NCI-H345 treated with DMSO at 0.1 percent for 48 hours (cell line): ENCODE results near the gene IL6.
"Not testable (repeated sequence)": the region's sequence is repeated elsewhere in the genome, so short reads cannot be mapped to it uniquely, and the experiment has no call there.

ENCODE experiments used
- DNase-seq: peaks from one replicate; lab custom pipeline; 2025; ENCODE audit not compliant: unreplicated experiment; lab: John Stamatoyannopoulos, UW

Gene IL6

GRCh38 chr7:22703978-22704610 lies 22.9 kb upstream of the IL6 start:
- DNase-seq, result not testable (repeated sequence)

DNA sequence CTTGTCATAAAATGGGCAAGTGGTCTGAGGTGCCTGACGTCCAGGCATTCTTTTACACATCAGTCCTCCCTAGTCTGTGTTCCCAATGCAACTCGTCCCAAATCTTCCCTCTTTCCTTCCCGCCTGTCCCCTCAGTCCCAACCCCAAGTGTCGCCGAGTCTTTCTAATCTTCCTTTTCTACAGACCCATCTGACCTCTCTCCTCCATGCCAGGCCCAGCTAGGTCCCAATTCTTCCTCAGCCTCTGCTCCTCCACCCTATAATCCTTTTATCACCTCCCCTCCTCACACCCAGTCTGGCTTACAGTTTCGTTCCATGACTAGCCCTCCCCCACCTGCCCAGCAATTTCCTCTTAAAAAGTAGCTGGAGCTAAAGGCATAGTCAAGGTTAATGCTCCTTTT lies 22.3 kb upstream of the IL6 start:
- not testable (repeated sequence) for DNase-seq

DNA sequence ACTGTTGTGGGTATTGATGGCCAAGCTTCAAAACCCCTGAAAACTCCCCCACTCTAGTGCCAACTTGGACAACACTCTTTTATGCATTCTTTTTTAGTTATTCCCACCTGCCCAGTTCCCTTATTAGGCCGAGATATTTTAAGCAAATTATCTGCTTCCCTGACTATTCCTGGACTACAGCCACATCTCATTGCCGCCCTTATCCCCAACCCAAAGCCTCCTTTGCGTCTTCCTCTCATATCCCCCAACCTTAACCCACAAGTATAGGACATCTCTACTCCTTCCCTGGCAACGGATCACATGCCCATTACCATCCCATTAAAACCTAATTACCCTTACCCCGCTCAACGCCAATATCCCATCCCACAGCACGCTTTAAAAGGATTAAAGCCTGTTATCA lies 21.1 kb upstream of the IL6 start:
- not testable (repeated sequence) for DNase-seq

- DNase-seq, result not testable (repeated sequence)
These were observed 19.8 kb upstream of the IL6 start for GRCh38 chr7:22707026-22707691.

- not testable (repeated sequence) for DNase-seq
These were observed 18.8 kb upstream of the IL6 start for GRCh38 chr7:22708214-22708613.

DNA sequence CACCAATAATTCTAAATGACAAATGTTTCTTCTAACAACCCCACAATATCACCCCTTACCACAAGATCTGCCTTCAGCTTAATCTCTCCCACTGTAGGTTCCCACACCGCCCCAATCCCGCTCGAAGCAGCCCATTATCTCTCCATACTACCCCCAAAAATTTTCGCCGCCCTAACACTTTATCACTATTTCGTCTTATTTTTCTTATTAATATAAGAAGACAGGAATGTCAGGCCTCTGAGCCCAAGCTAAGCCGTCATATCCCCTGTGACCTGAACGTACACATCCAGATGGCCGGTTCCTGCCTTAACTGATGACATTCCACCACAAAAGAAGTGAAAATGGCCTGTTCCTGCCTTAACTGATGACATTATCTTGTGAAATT lies 18.3 kb upstream of the IL6 start:
- not testable (repeated sequence) for DNase-seq

GRCh38 chr7:22709062-22709829 lies 17.8 kb upstream of the IL6 start:
- DNase-seq, result not testable (repeated sequence)

GRCh38 chr7:22709857-22710256 lies 17.1 kb upstream of the IL6 start:
- no peak for DNase-seq

GRCh38 chr7:22712999-22713398 lies 14.0 kb upstream of the IL6 start:
- DNase-seq, result no peak

DNA sequence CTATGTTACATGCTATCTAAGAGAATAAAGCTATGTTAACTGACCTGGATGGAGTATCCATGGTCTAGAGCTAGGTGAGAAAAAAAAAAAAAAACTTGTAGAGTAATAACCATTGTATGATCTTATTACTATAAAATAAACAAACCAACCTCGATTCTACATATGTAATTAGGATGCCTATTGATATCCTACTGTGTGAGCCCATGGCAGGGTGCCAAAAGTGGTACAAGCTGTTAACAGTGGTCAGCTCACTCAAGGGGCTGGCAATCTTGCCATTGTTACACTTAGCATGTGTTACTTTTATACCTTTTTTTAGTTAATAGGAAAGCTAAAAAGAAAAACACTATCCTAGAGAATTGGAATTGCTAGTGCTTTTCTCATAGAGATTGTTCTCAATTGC lies 13.5 kb upstream of the IL6 start:
- no peak for DNase-seq

- DNase-seq, result no peak
These were observed 11.0 kb upstream of the IL6 start for GRCh38 chr7:22715969-22716368.

DNA sequence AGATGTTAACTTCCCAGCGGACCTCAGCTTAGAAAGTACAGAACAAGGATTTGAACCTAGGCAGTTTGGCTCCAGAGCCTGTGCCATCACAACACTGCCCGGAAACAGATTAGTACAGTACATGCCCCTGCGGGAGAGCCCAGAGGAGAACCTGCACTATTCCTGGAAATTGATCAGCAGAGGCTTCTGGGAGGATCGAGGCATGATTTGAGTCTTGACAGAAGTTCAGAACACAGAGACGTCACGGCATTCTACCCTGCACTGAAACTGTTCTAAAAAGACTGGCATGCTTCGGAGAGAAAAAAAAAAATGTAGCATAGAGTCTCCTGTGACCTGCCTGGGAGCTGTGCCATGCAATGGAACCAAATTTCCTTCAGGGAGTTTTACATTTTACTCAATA lies 9.2 kb upstream of the IL6 start:
- DNase-seq, result no peak

DNA sequence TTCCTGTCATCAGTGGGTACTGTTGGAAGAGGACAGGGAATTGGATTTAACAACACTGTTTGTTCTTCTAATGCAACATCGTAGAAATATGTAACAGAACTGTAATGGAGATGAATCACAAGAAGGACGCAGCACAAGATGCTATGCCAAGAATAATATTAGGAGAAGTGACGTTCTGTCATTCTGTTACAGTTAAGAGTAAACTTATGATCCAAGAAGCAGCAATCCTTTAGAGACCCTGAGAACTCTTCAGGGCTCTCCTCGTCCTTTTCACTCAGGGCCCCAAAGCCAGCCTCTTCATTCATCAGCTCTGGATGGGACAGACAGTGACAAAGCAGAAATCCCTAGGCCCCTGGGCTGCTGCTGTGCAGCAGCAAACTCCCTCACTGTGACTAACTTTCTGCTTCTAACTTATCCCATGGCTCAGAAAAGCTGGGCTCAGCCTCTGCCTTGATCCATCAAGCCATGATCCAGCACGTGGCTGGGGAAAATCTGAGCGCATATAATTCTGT lies 8.7 kb upstream of the IL6 start:
- no peak for DNase-seq

- no peak for DNase-seq
These were observed 8.0 kb upstream of the IL6 start for GRCh38 chr7:22718911-22719420.

DNA sequence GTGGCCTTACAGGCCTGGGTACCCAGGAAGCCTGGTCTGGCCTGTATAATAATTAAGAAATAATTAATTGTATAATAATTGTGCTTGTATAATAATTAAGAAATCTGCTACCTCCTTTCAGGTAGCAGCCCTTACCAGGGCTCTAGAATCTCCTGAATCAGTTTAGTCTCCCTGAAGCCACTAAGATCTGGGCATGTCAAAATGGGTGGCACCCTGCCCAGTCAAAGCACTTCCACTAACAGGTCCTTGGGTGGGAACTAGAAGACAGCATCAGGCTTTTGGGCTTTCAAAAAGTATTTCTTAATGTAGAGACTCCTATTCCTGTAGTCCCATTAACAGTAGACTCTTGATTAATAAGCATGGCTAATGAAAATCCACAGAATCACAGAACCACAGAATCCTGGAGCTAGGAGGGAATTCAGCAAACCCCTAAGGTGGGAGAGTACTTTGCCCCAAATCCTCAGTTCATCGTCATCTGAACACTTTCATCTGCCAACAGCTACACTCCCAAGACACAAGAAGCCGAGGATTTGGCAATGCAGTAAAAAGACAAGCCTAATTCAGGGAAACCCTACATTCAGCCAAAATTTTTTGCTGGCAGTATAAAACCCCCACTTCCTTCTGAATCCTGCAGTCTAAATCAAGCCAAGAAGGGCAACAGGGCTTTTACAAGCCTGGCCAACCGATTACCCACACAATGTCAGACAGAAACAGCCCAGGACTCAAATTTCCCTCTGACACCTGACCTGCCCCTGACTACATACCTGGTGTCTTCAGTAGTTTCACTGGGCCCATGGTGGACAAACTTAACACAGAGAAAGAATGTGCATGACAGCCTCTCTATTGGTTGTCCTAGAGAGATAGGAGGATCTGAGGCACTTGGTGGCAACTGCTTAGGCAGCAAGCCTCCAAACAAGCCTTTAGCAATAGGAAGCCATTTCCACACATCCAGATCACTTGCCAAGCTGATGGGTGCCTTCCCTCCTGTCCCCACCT lies 5.9 kb upstream of the IL6 start:
- DNase-seq, result no peak

DNA sequence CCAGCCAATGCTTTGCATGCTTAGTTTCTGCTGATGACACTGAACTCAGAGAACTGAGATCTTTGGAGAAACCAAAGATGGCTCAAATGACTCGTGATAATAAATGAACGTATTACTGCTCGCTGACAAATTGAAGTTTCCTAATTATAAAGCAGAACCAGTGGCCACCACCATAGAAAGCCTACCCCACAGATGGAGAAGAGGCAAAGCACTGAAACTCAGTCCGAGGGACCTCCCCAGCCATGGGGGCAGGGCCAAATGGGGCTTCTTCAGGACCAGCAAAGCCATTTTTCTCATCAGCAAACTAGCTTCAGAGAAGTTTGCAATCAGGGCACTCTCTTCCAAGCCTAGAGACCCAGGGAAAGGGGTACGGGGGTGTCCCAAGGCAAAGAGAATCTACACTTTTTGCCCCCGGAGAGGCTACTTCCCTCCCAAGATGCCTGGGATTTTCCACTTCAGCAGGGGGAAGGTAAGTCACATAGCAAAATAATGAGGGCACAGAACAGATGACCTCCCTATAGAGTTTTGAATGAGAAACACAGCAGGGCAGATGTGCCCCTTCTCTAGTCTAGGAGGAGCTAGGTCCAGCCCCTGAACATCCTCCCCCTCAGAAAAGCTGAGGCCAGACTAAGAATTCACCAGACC lies 4.3 kb upstream of the IL6 start:
- DNase-seq, result no peak

- DNase-seq, result no peak
These were observed 3.8 kb upstream of the IL6 start for GRCh38 chr7:22723181-22723601.

DNA sequence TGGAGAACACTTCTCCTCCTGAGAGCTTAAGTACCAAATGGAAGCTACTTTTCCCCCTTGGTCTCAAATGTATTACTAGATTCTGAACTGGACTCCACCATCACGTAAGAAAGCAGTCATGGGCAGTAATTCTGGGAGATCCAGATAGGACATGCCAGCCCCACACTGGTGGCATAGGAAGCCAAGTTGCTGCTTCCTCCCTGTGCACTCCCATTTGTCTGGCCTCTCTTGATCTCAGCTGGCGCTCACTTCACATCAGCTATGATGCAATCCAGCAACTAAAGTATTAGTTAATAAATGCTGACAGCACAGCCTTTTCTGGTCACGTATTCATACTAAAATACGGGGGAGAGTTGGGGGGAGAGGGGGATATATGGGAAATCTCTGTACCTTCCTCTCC lies 3.4 kb upstream of the IL6 start:
- no peak for DNase-seq

- DNase-seq, result no peak
These were observed 2.1 kb upstream of the IL6 start for GRCh38 chr7:22724861-22725260.

DNA sequence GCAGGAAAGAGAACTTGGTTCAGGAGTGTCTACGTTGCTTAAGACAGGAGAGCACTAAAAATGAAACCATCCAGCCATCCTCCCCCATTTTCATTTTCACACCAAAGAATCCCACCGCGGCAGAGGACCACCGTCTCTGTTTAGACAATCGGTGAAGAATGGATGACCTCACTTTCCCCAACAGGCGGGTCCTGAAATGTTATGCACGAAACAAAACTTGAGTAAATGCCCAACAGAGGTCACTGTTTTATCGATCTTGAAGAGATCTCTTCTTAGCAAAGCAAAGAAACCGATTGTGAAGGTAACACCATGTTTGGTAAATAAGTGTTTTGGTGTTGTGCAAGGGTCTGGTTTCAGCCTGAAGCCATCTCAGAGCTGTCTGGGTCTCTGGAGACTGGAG lies 1.4 kb upstream of the IL6 start:
- no peak for DNase-seq
